Posterior vena cava (tissue), 2 donors: Measurements from ENCODE around the gene RNF149. TPM values are rescaled to one million over a fixed set of nuclear protein-coding genes. Genes with fewer than 3 reads are reported as not detected.
"Not testable (repeated sequence)": the region's sequence is repeated elsewhere in the genome, so short reads cannot be mapped to it uniquely, and the experiment has no call there.

Experiments
- DNase-seq: peaks from one replicate; pipeline ENCODE4 v3.0.0-alpha.2; 2020; ENCODE audit warnings: low spot score
- intact Hi-C, 2 donors: fragments of 100-400 bp; cut with DNase I; formaldehyde crosslinking; loops; one replicate each; pipeline versions ENCODE4 v1.14.1 to v1.14.2; 2022 to 2023
- total RNA-seq, 2 donors: library from RNA; stranded (reverse); fragmentation: NEBNext Ultra II Directional; extraction: Animal tissue kit (Norgen Biotek cat#: 25700); gene quantifications; one replicate each; pipeline ENCODE4 v1.2.1, GENCODE V29; 2021
- donor health status: DM: yes; HTN: yes; CAD: no.
- donor health status: DM: yes; HTN: yes; CAD: no.

RNF149 gene
- total RNA-seq, 2 donors from 2014 or later: 60.6 to 72.6 TPM

- intact Hi-C loops: no loop called here
- DNase-seq: no peak
These were observed 30.9 kb upstream of the RNF149 start for GRCh38 chr2:101339266-101339880.

GRCh38 chr2:101337877-101338276 is 29.4 kb upstream of the RNF149 start:
- intact Hi-C loops: no loop called here

GRCh38 chr2:101332885-101333766 is 24.6 kb upstream of the RNF149 start:
- no peak for DNase-seq
- intact Hi-C loops: no loop called here

More at GRCh38 chr2:101337877-101338276, 29.4 kb upstream of the RNF149 start:
- no peak for DNase-seq

- DNase-seq: no peak
- intact Hi-C loops: no loop called here
These were observed 22.7 kb upstream of the RNF149 start for GRCh38 chr2:101331202-101331601.

- intact Hi-C loops: no loop called here
These were observed 21.9 kb upstream of the RNF149 start for GRCh38 chr2:101330253-101330933.

GRCh38 chr2:101329026-101329425 is 20.5 kb upstream of the RNF149 start:
- no peak for DNase-seq
- intact Hi-C loops: no loop called here

More at GRCh38 chr2:101330253-101330933, 21.9 kb upstream of the RNF149 start:
- DNase-seq: no peak

- no peak for DNase-seq
- intact Hi-C loops: no loop called here
These were observed 20.0 kb upstream of the RNF149 start for GRCh38 chr2:101328474-101329007.

- intact Hi-C loops: no loop called here
- no peak for DNase-seq
These were observed 19.4 kb upstream of the RNF149 start for GRCh38 chr2:101327863-101328394.

- intact Hi-C loops: no loop called here
These were observed 16.9 kb upstream of the RNF149 start for GRCh38 chr2:101325425-101325824.

GRCh38 chr2:101316568-101316967 is 8.1 kb upstream of the RNF149 start:
- intact Hi-C loops, DNase-seq: not testable (repeated sequence)

More at GRCh38 chr2:101325425-101325824, 16.9 kb upstream of the RNF149 start:
- DNase-seq: no peak

- DNase-seq: no peak
- intact Hi-C loops: loop anchor here in 1 of 2 donors (2.0 kb wide), 1 partner anchor 69 kb away; no protein-coding TSS in a partner anchor
These were observed 3.2 kb upstream of the RNF149 start for GRCh38 chr2:101311696-101312017.

GRCh38 chr2:101310834-101311695 is 2.6 kb upstream of the RNF149 start:
- intact Hi-C loops: loop anchor here in 1 of 2 donors (2.0 kb wide), 1 partner anchor 68 kb away; no protein-coding TSS in a partner anchor
- DNase-seq: no peak

GRCh38 chr2:101310090-101310833 is 1.8 kb upstream of the RNF149 start:
- no peak for DNase-seq
- intact Hi-C loops: loop anchor here in 1 of 2 donors (2.0 kb wide), 1 partner anchor 67 kb away; no protein-coding TSS in a partner anchor

GRCh38 chr2:101307950-101308431 is 510 bp downstream of the RNF149 start:
- no peak for DNase-seq
- intact Hi-C loops: no loop called here

- no peak for DNase-seq
- intact Hi-C loops: no loop called here
These were observed 998 bp downstream of the RNF149 start for GRCh38 chr2:101307503-101307902.

- no peak for DNase-seq
- intact Hi-C loops: no loop called here
These were observed 2.1 kb downstream of the RNF149 start for GRCh38 chr2:101306410-101306809.

GRCh38 chr2:101305492-101306078 is 2.9 kb downstream of the RNF149 start:
- no peak for DNase-seq
- intact Hi-C loops: no loop called here
